Lower leg skin (tissue), 4 donors: ENCODE results near the gene ASTL. TPM values are rescaled to one million over a fixed set of nuclear protein-coding genes. Genes with fewer than 3 reads are reported as not detected.

Source experiments
- DNase-seq, 2 donors: peaks; one replicate each; pipeline ENCODE4 v3.0.0-alpha.2; 2019; ENCODE audit warnings: low spot score in 2 of 2
- H3K4me3 ChIP-seq: fragments of 200-600 bp; sonication (generic); 2 replicates; pipeline ENCODE4 v1.5.1; 2017; ENCODE audit warnings: mild to moderate bottlenecking, low read depth; ENCODE audit not compliant: poor library complexity, severe bottlenecking
- CTCF ChIP-seq, 3 donors: fragments of 450-650 bp; IDR thresholded peaks; one replicate each; pipeline ENCODE4 v1.5.1; 2016; ENCODE audit warnings: antibody characterized with exemption in 3 of 3, mild to moderate bottlenecking in 3 of 3, moderate library complexity in 2 of 3
- POLR2A ChIP-seq, 2 donors: fragments of 450-650 bp; IDR thresholded peaks; one replicate each; pipeline ENCODE4 v1.6.1; 2016 to 2017; ENCODE audit warnings: antibody characterized with exemption in 2 of 2, mild to moderate bottlenecking in 1 of 2, moderate library complexity in 1 of 2
- WGBS, 2 donors: methylation state at CpG; one replicate each; pipeline ENCODE4 v1.1.5; 2018; 5-methylcytosine and 5-hydroxymethylcytosine counted together
- intact Hi-C: fragments of 100-400 bp; cut with DNase I; formaldehyde crosslinking; loops from one replicate; pipeline ENCODE4 v1.15.0; 2023; ENCODE audit warnings: low total_unique reads
- total RNA-seq, 4 donors: library from RNA; depleted of rRNA; stranded (reverse); fragments of >200 nt; gene quantifications; one replicate each; pipeline ENCODE4 v1.1.0, GENCODE V29; 2016

ASTL gene
- total RNA-seq, 4 donors from 2014 or later: 0.20 to 1.8 (median 0.63) TPM; not detected in 1

- DNase-seq: no peak
- intact Hi-C loops: no loop called here
- WGBS, 2 donors: 49 to 64% methylated on average over 12 to 13 of the region's 13 CpGs
- H3K4me3 ChIP-seq: no peak overlapping the region
- TF ChIP-seq POLR2A (IDR thresholded peaks at IDR 0.05) (no peak), CTCF (IDR thresholded peaks at IDR 0.05) (no peak)
Observed at GRCh38 chr2:96118698-96119388, 19.5 kb downstream of the ASTL start.

- intact Hi-C loops: no loop called here
- TF ChIP-seq POLR2A (IDR thresholded peaks at IDR 0.05): no peak
- TF ChIP-seq CTCF (IDR thresholded peaks at IDR 0.05): no peak
- no peak overlapping the region for H3K4me3 ChIP-seq
- DNase-seq: no peak
- 30 to 37% methylated on average over 13 to 14 of the region's 17 CpGs for WGBS, 2 donors
Observed at GRCh38 chr2:96117701-96118588, 20.4 kb downstream of the ASTL start.

GRCh38 chr2:96116879-96117533 lies 21.3 kb downstream of the ASTL start:
- 2 to 8% methylated on average over 11 to 26 of the region's 62 CpGs for WGBS, 2 donors

GRCh38 chr2:96116424-96116878 lies 21.9 kb downstream of the ASTL start, which contains the start of gene ADRA2B:
ADRA2B (minus strand) TSS chr2:96116571; CDS start chr2:96116149, 422 bp downstream.
- no peak within 1 kb of the TSS for H3K4me3 ChIP-seq
- 0% methylated on average over 7 of the region's 64 CpGs; no CpG with 5 or more reads in 1 of the 2 donors for WGBS, 2 donors
- intact Hi-C loops: no loop called here
- TF ChIP-seq POLR2A (IDR thresholded peaks at IDR 0.05) (no peak), CTCF (IDR thresholded peaks at IDR 0.05) (no peak)
- DNase-seq: no peak

More at GRCh38 chr2:96116879-96117533, 21.3 kb downstream of the ASTL start:
- DNase-seq: no peak
- intact Hi-C loops: no loop called here
- TF ChIP-seq POLR2A (IDR thresholded peaks at IDR 0.05) (no peak), CTCF (IDR thresholded peaks at IDR 0.05) (peak in 1 of 3 donors; percentile 1)
- no peak overlapping the region for H3K4me3 ChIP-seq

- H3K4me3 ChIP-seq: no peak overlapping the region
- 56 to 72% methylated on average over 48 to 66 of the region's 77 CpGs for WGBS, 2 donors
- DNase-seq: no peak
- no peak for TF ChIP-seq POLR2A (IDR thresholded peaks at IDR 0.05)
- no peak for TF ChIP-seq CTCF (IDR thresholded peaks at IDR 0.05)
- intact Hi-C loops: no loop called here
Observed at GRCh38 chr2:96115631-96116423, 22.5 kb downstream of the ASTL start.
